OCI-LY3 (cell line): Measurements from ENCODE around the gene KRTAP4-2.

Experiments
- H2AFZ ChIP-seq: fragments of 200-600, 300-600 bp; shearing (Covaris generic); 2 replicates; pipeline ENCODE4 v1.6.0; 2014; ENCODE audit warnings: antibody characterized with exemption, low read depth, low read length
- H3K27ac ChIP-seq: fragments of 200-600, 300-600 bp; sonication (generic); 2 replicates; pipeline ENCODE4 v1.5.1; 2014; ENCODE audit warnings: mild to moderate bottlenecking, low read length, moderate library complexity, mixed read lengths
- H3K27me3 ChIP-seq: fragments of 200-600, 300-600 bp; sonication (generic); 2 replicates; pipeline ENCODE4 v1.6.1; 2014; ENCODE audit warnings: low read depth, low read length, mixed read lengths
- H3K36me3 ChIP-seq: fragments of 200-600, 300-600 bp; sonication (generic); replicated peaks from 2 replicates; pipeline ENCODE3; 2014; ENCODE audit warnings: low read depth, low read length, mixed read lengths
- H3K4me1 ChIP-seq: fragments of 300-600, 200-600 bp; sonication (generic); 2 replicates; pipeline ENCODE4 v1.6.1; 2014; ENCODE audit warnings: low read length, mixed read lengths
- H3K4me2 ChIP-seq: fragments of 200-600, 300-600 bp; sonication (generic); 2 replicates; pipeline ENCODE4 v1.6.1; 2014; ENCODE audit warnings: low read length, mixed read lengths
- H3K4me3 ChIP-seq: fragments of 300-600, 200-600 bp; sonication (generic); 2 replicates; pipeline ENCODE4 v1.5.1; 2014; ENCODE audit warnings: antibody characterized with exemption, mild to moderate bottlenecking, low read length, moderate library complexity
- H3K79me2 ChIP-seq: fragments of 300-600, 200-600 bp; shearing (Covaris generic); 2 replicates; pipeline ENCODE4 v1.6.1; 2014; ENCODE audit warnings: mild to moderate bottlenecking, low read length, mixed read lengths
- H3K9ac ChIP-seq: fragments of 300-600, 200-600 bp; shearing (Covaris generic); 2 replicates; pipeline ENCODE4 v1.6.0; 2014; ENCODE audit warnings: mild to moderate bottlenecking, low read length, moderate library complexity
- H3K9me3 ChIP-seq: fragments of 200-600, 300-600 bp; shearing (Covaris generic); 2 replicates; pipeline ENCODE4 v1.6.1; 2014; ENCODE audit warnings: low read length, mixed read lengths; ENCODE audit not compliant: insufficient read depth
- H4K20me1 ChIP-seq: fragments of 200-600, 300-600 bp; sonication (generic); 2 replicates; pipeline ENCODE4 v1.6.1; 2016; ENCODE audit warnings: low read length, mixed read lengths; ENCODE audit not compliant: insufficient read depth
- CTCF ChIP-seq: fragments of 200-600, 300-600 bp; sonication (generic); IDR thresholded peaks from 2 replicates; pipeline ENCODE4 v1.5.1; 2014; ENCODE audit warnings: antibody characterized with exemption, low read length, low read depth
- EZH2phosphoT487 ChIP-seq: fragments of 200-600 bp; shearing (Covaris generic); IDR thresholded peaks from 2 replicates; pipeline ENCODE4 v1.6.1; 2018; ENCODE audit warnings: antibody characterized with exemption, mixed run types, low read depth

KRTAP4-2 gene

DNA sequence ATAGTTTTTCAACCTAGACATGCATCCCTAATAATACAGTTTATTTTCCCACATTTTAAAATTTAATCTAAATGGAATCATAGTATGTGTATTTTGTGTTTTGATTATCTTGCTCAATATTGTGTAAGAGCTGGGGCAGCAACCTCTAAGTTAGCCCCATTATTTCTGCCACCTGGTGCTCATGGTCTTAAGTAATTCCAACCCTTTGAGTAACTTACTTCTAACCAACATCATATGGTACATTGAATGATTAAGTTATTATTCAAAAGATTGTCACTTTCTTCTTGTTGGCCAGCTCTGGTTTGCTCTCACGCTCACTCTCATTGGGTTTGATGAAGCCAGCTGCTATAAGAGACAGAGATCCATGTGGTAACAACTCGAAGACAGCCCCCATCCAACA, 6.1 kb downstream of the KRTAP4-2 start:
- H3K9me3 ChIP-seq, result no peaks in the 10 kb centered on the region
- H3K27me3 ChIP-seq, result peaks cover 40% of the 10 kb centered on the region
- no peak overlapping the region for H3K4me3 ChIP-seq
- no peaks in the 10 kb centered on the region for H3K79me2 ChIP-seq
- no peak overlapping the region for H3K27ac ChIP-seq
- no peak overlapping the region for H3K9ac ChIP-seq
- no peaks in the 10 kb centered on the region for H3K36me3 ChIP-seq
- TF ChIP-seq EZH2phosphoT487, result no peak
- TF ChIP-seq CTCF, result no peak
- no peak overlapping the region for H2AFZ ChIP-seq
- no peaks in the 10 kb centered on the region for H4K20me1 ChIP-seq
- H3K4me2 ChIP-seq, result no peak overlapping the region
- peaks cover 14% of the 10 kb centered on the region for H3K4me1 ChIP-seq

DNA sequence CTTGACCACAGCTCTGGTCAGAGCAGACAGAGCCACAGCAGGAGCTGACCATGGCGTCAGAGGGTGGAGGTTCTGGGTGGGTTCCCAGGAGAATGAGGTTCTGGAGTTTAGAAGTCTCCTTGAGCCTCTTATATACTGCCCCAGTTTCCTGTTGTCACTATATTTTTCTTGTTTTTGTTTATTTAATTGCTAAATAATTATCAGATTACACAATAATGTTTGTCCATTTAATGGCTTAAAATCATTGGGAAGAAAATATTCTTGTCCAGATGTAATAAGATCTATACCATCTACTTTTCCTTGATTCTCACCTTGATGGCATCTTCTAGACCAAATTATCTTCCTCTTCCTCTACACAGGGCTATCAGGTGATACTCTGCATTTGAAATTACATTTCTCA, 9.9 kb downstream of the KRTAP4-2 start, which contains the start of gene KRTAP4-3:
KRTAP4-3 (minus strand) TSS at position 101 of the 400 bp plus-strand sequence; CDS start at position 52, 49 bp downstream.
- no peak within 1 kb of the TSS for H3K27ac ChIP-seq
- no peaks in the 10 kb centered on the region for H3K4me1 ChIP-seq
- no peaks in the 10 kb centered on the region for H3K9me3 ChIP-seq
- no peaks in the 10 kb centered on the region for H3K36me3 ChIP-seq
- no peak within 1 kb of the TSS for H3K9ac ChIP-seq
- no peaks in the 10 kb centered on the region for H4K20me1 ChIP-seq
- TF ChIP-seq CTCF, result no peak
- H3K4me2 ChIP-seq, result no peak within 1 kb of the TSS
- no peak within 1 kb of the TSS for H3K4me3 ChIP-seq
- H3K27me3 ChIP-seq, result peaks cover 20% of the 10 kb centered on the region
- no peak within 1 kb of the TSS for H2AFZ ChIP-seq
- no peaks in the 10 kb centered on the region for H3K79me2 ChIP-seq

DNA sequence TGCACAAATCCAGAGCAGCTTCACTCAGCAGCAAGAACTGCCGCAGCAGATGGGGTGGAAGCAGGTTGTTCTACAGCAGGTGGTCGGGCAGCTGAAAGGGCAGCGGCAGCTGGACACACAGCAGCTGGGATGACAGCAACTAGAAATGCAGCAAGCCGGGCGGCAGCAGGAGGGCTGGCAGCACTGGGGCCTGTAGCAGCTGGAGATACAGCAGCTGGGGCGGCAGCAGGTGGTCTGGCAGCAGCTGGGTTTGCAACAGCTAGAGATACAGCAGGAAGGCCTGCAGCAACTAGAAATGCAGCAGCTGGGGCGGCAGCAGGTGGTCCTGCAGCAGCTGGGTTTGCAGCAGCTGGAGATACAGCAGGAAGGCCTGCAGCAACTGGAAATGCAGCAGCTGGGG, 10.5 kb downstream of the KRTAP4-2 start:
- no peak overlapping the region for H3K4me3 ChIP-seq
- no peak overlapping the region for H3K27ac ChIP-seq
- no peaks in the 10 kb centered on the region for H4K20me1 ChIP-seq
- H2AFZ ChIP-seq, result no peak overlapping the region
- H3K9ac ChIP-seq, result no peak overlapping the region
- peaks cover 24% of the 10 kb centered on the region for H3K27me3 ChIP-seq
- TF ChIP-seq EZH2phosphoT487 (no peak), CTCF (no peak)
- H3K36me3 ChIP-seq, result no peaks in the 10 kb centered on the region
- no peaks in the 10 kb centered on the region for H3K4me1 ChIP-seq
- H3K9me3 ChIP-seq, result no peaks in the 10 kb centered on the region
- no peak overlapping the region for H3K4me2 ChIP-seq
- H3K79me2 ChIP-seq, result no peaks in the 10 kb centered on the region

DNA sequence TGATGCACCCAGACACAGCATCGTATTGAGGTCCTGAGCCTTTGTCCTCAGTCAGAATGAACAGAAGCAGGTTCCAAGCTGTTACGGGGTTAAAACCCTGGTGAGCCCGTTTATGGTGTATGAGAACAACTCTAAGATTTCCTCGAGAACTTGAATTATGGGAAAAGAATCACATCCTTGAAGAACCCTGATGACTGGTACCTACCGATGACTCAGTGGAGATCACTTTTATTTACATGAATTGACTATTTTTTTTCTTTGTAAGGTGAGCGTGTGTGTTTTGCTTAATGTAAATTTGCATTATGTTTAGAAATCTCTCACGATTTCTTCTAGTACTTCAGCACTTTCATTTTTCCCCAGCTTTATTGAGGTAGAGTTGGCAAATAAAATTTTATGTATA, 14.2 kb downstream of the KRTAP4-2 start:
- TF ChIP-seq CTCF (no peak), EZH2phosphoT487 (no peak)
- Histone ChIP-seq H3K27me3 (peaks cover 30% of the 10 kb centered on the region), H3K27ac (no peak overlapping the region), H3K9ac (no peak overlapping the region), H4K20me1 (no peaks in the 10 kb centered on the region), H3K4me3 (no peak overlapping the region), H3K4me2 (no peak overlapping the region), H3K36me3 (no peaks in the 10 kb centered on the region), H3K79me2 (no peaks in the 10 kb centered on the region), H3K4me1 (no peaks in the 10 kb centered on the region), H3K9me3 (no peaks in the 10 kb centered on the region), H2AFZ (no peak overlapping the region)
